Measurements from ENCODE around the gene TDRD1.
A peak's percentile ranks its signal among the peaks of the same experiment; 100 is the strongest.

The TDRD1 gene

GRCh38 chr10:114242235-114242634, 63.1 kb downstream of the TDRD1 start:
- no peak for DNase-seq

GRCh38 chr10:114243661-114244060, 64.5 kb downstream of the TDRD1 start:
- no peak for DNase-seq

- DNase-seq: no peak
Observed at GRCh38 chr10:114244126-114244525, 65.0 kb downstream of the TDRD1 start.

GRCh38 chr10:114245121-114245791, 66.1 kb downstream of the TDRD1 start:
- no peak for DNase-seq

GRCh38 chr10:114246679-114247305, 67.6 kb downstream of the TDRD1 start:
- no peak for DNase-seq

- DNase-seq: no peak
Observed at GRCh38 chr10:114250236-114250635, 71.1 kb downstream of the TDRD1 start.

- no peak for DNase-seq
Observed at GRCh38 chr10:114250716-114251115, 71.6 kb downstream of the TDRD1 start.

GRCh38 chr10:114252092-114252491, 72.9 kb downstream of the TDRD1 start:
- DNase-seq: no peak

GRCh38 chr10:114252883-114253282, 73.7 kb downstream of the TDRD1 start:
- DNase-seq: no peak

- no peak for DNase-seq
Observed at GRCh38 chr10:114255227-114255626, 76.1 kb downstream of the TDRD1 start.

- no peak for DNase-seq
Observed at GRCh38 chr10:114256008-114256765, 77.0 kb downstream of the TDRD1 start.

- DNase-seq: no peak
Observed at GRCh38 chr10:114256822-114257221, 77.7 kb downstream of the TDRD1 start.

GRCh38 chr10:114257498-114257897, 78.3 kb downstream of the TDRD1 start:
- DNase-seq: no peak

GRCh38 chr10:114258274-114258840, 79.2 kb downstream of the TDRD1 start:
- peak; percentile 3 for DNase-seq

- DNase-seq: no peak
Observed at GRCh38 chr10:114259824-114260223, 80.7 kb downstream of the TDRD1 start.

- no peak for DNase-seq
Observed at GRCh38 chr10:114260366-114260765, 81.2 kb downstream of the TDRD1 start.

- no peak for DNase-seq
Observed at GRCh38 chr10:114261076-114261475, 81.9 kb downstream of the TDRD1 start.

GRCh38 chr10:114262496-114262895, 83.3 kb downstream of the TDRD1 start:
- no peak for DNase-seq

GRCh38 chr10:114265392-114266053, 86.4 kb downstream of the TDRD1 start:
- DNase-seq: no peak

GRCh38 chr10:114266521-114266920, 87.4 kb downstream of the TDRD1 start:
- no peak for DNase-seq

- DNase-seq: no peak
Observed at GRCh38 chr10:114271075-114271778, 92.1 kb downstream of the TDRD1 start.

GRCh38 chr10:114271779-114272167, 92.6 kb downstream of the TDRD1 start:
- DNase-seq: no peak

GRCh38 chr10:114272696-114273095, 93.5 kb downstream of the TDRD1 start:
- no peak for DNase-seq

Data from NCI-H2227 treated with DMSO at 0.1 percent for 48 hours (cell line).